Measurements from ENCODE around the gene SLC6A5. TPM values are rescaled to one million over a fixed set of nuclear protein-coding genes. Genes with fewer than 3 reads are reported as not detected.

Gene SLC6A5
- total RNA-seq, 1 donor from 2014 or later, result not detected

GRCh38 chr11:20596205-20597153, 2.9 kb upstream of the SLC6A5 start:
- no peak for DNase-seq (ENCODE audit: low read depth)

GRCh38 chr11:20597154-20597679, 2.2 kb upstream of the SLC6A5 start:
- DNase-seq (ENCODE audit: low read depth), result no peak

GRCh38 chr11:20597680-20598484, 1.5 kb upstream of the SLC6A5 start:
- DNase-seq (ENCODE audit: low read depth), result no peak

- no peak for DNase-seq (ENCODE audit: low read depth)
Measured at GRCh38 chr11:20598492-20598891, 916 bp upstream of the SLC6A5 start.

- no peak for DNase-seq (ENCODE audit: low read depth)
Measured at GRCh38 chr11:20600020-20600346, 575 bp downstream of the SLC6A5 start.

GRCh38 chr11:20600551-20600950, 1.1 kb downstream of the SLC6A5 start:
- DNase-seq (ENCODE audit: low read depth), result no peak

GRCh38 chr11:20601221-20601914, 2.0 kb downstream of the SLC6A5 start:
- DNase-seq (ENCODE audit: low read depth), result no peak

GRCh38 chr11:20604295-20604803, 4.9 kb downstream of the SLC6A5 start:
- no peak for DNase-seq (ENCODE audit: low read depth)

- no peak for DNase-seq (ENCODE audit: low read depth)
Measured at GRCh38 chr11:20604864-20605601, 5.6 kb downstream of the SLC6A5 start.

GRCh38 chr11:20605602-20606091, 6.2 kb downstream of the SLC6A5 start:
- no peak for DNase-seq (ENCODE audit: low read depth)

- DNase-seq (ENCODE audit: low read depth), result no peak
Measured at GRCh38 chr11:20608934-20609333, 9.5 kb downstream of the SLC6A5 start.

- DNase-seq (ENCODE audit: low read depth), result peak; percentile 73
Measured at GRCh38 chr11:20609727-20610707, 10.6 kb downstream of the SLC6A5 start.

GRCh38 chr11:20610825-20611224, 11.4 kb downstream of the SLC6A5 start:
- DNase-seq (ENCODE audit: low read depth), result no peak

- no peak for DNase-seq (ENCODE audit: low read depth)
Measured at GRCh38 chr11:20611445-20611844, 12.0 kb downstream of the SLC6A5 start.

GRCh38 chr11:20611892-20612291, 12.5 kb downstream of the SLC6A5 start:
- DNase-seq (ENCODE audit: low read depth), result no peak

GRCh38 chr11:20612416-20612815, 13.0 kb downstream of the SLC6A5 start:
- DNase-seq (ENCODE audit: low read depth), result no peak

- DNase-seq (ENCODE audit: low read depth), result no peak
Measured at GRCh38 chr11:20616920-20617319, 17.5 kb downstream of the SLC6A5 start.

- no peak for DNase-seq (ENCODE audit: low read depth)
Measured at GRCh38 chr11:20617346-20618005, 18.1 kb downstream of the SLC6A5 start.

GRCh38 chr11:20618083-20618482, 18.7 kb downstream of the SLC6A5 start:
- no peak for DNase-seq (ENCODE audit: low read depth)

Measured in renal cortical epithelial cell (primary cell).